ENCODE data around the gene RGS8.

The RGS8 gene

GRCh38 chr1:182651339-182651724 is 33.1 kb downstream of the RGS8 start:
- TF ChIP-seq REST (IDR thresholded peaks at IDR 0.05; ENCODE audit: insufficient read depth in 1 of 2, low read depth in 2 of 2, low read length in 2 of 2) (no peak), TAF1 (IDR thresholded peaks at IDR 0.05; ENCODE audit: borderline replicate concordance, insufficient read depth, low read length) (no peak)

GRCh38 chr1:182650678-182651338 is 33.6 kb downstream of the RGS8 start:
- TF ChIP-seq TAF1 (IDR thresholded peaks at IDR 0.05; ENCODE audit: borderline replicate concordance, insufficient read depth, low read length), result no peak
- TF ChIP-seq POLR2AphosphoS5 (IDR thresholded peaks at IDR 0.05; ENCODE audit: low read depth, low read length), result no peak
- TF ChIP-seq FOXP2 (optimal IDR thresholded peaks at IDR 0.05; ENCODE audit: borderline replicate concordance, extremely low read depth, extremely low read length, insufficient read depth), result no peak
- no peak for TF ChIP-seq SIN3A (IDR thresholded peaks at IDR 0.05; ENCODE audit: borderline replicate concordance, insufficient read depth, low read length)
- TF ChIP-seq REST (IDR thresholded peaks at IDR 0.05; ENCODE audit: insufficient read depth in 1 of 2, low read depth in 2 of 2, low read length in 2 of 2), result no peak

- TF ChIP-seq SIN3A (IDR thresholded peaks at IDR 0.05; ENCODE audit: borderline replicate concordance, insufficient read depth, low read length), result no peak
- TF ChIP-seq FOXP2 (optimal IDR thresholded peaks at IDR 0.05; ENCODE audit: borderline replicate concordance, extremely low read depth, extremely low read length, insufficient read depth), result no peak
- no peak for TF ChIP-seq REST (IDR thresholded peaks at IDR 0.05; ENCODE audit: insufficient read depth in 1 of 2, low read depth in 2 of 2, low read length in 2 of 2)
- TF ChIP-seq TAF1 (IDR thresholded peaks at IDR 0.05; ENCODE audit: borderline replicate concordance, insufficient read depth, low read length), result no peak
- no peak for TF ChIP-seq POLR2AphosphoS5 (IDR thresholded peaks at IDR 0.05; ENCODE audit: low read depth, low read length)
These were observed 35.3 kb downstream of the RGS8 start for GRCh38 chr1:182649041-182649440.

- TF ChIP-seq FOXP2 (optimal IDR thresholded peaks at IDR 0.05; ENCODE audit: borderline replicate concordance, extremely low read depth, extremely low read length, insufficient read depth), result no peak
- no peak for TF ChIP-seq TAF1 (IDR thresholded peaks at IDR 0.05; ENCODE audit: borderline replicate concordance, insufficient read depth, low read length)
- no peak for TF ChIP-seq REST (IDR thresholded peaks at IDR 0.05; ENCODE audit: insufficient read depth in 1 of 2, low read depth in 2 of 2, low read length in 2 of 2)
- no peak for TF ChIP-seq POLR2AphosphoS5 (IDR thresholded peaks at IDR 0.05; ENCODE audit: low read depth, low read length)
- TF ChIP-seq SIN3A (IDR thresholded peaks at IDR 0.05; ENCODE audit: borderline replicate concordance, insufficient read depth, low read length), result no peak
These were observed 37.6 kb downstream of the RGS8 start for GRCh38 chr1:182646739-182647138.

GRCh38 chr1:182644886-182645285 is 39.5 kb downstream of the RGS8 start:
- TF ChIP-seq SIN3A (IDR thresholded peaks at IDR 0.05; ENCODE audit: borderline replicate concordance, insufficient read depth, low read length), result no peak
- no peak for TF ChIP-seq TAF1 (IDR thresholded peaks at IDR 0.05; ENCODE audit: borderline replicate concordance, insufficient read depth, low read length)
- TF ChIP-seq FOXP2 (optimal IDR thresholded peaks at IDR 0.05; ENCODE audit: borderline replicate concordance, extremely low read depth, extremely low read length, insufficient read depth), result no peak
- TF ChIP-seq REST (IDR thresholded peaks at IDR 0.05; ENCODE audit: insufficient read depth in 1 of 2, low read depth in 2 of 2, low read length in 2 of 2), result no peak
- no peak for TF ChIP-seq POLR2AphosphoS5 (IDR thresholded peaks at IDR 0.05; ENCODE audit: low read depth, low read length)

Data from PFSK-1 (cell line).